HFFc6 (cell line): ENCODE data around the gene AUTS2. TPM values are rescaled to one million over a fixed set of nuclear protein-coding genes. Genes with fewer than 3 reads are reported as not detected.

Source experiments
- DNase-seq: peaks from one replicate; pipeline ENCODE4 v3.0.0-alpha.2; 2018
- H3K27ac Mint-ChIP-seq: 2 replicates; pipeline ENCODE4 v1.8.0; 2020; ENCODE audit warnings: mild to moderate bottlenecking, mixed read lengths
- H3K27me3 Mint-ChIP-seq: 2 replicates; pipeline ENCODE4 v1.8.0; 2021; ENCODE audit warnings: mild to moderate bottlenecking, moderate library complexity, mixed read lengths; ENCODE audit not compliant: insufficient read depth
- H3K36me3 Mint-ChIP-seq: 2 replicates; pipeline ENCODE4 v1.8.0; 2021; ENCODE audit warnings: low read depth, mixed read lengths
- H3K4me1 Mint-ChIP-seq: 2 replicates; pipeline ENCODE4 v1.8.0; 2020; ENCODE audit warnings: low read depth, mixed read lengths
- H3K4me3 Mint-ChIP-seq: 2 replicates; pipeline ENCODE4 v1.8.0; 2020; ENCODE audit warnings: mild to moderate bottlenecking, moderate library complexity, mixed read lengths
- H3K9me3 Mint-ChIP-seq: 2 replicates; pipeline ENCODE4 v1.8.0; 2020; ENCODE audit warnings: mild to moderate bottlenecking, mixed read lengths
- total RNA-seq, 6 experiments: library from RNA; stranded (reverse); fragmentation: NEBNext Ultra II Directional; extraction: Animal tissue kit (Norgen Biotek cat#: 25700); gene quantifications; 2 replicates in 1 of 6; 3 replicates in 5 of 6; pipeline ENCODE4 v1.2.3, GENCODE V29; 2021
- TF ChIP-seq, protein P1 (sequence below): fragments of 200-600 bp; sonication (generic); IDR thresholded peaks from 2 replicates; pipeline ENCODE4 v1.5.0; 2021; ENCODE audit warnings: antibody characterized with exemption, mild to moderate bottlenecking

AUTS2 gene
- total RNA-seq, 6 experiments from 2014 or later = 0.02 to 0.19 (median 0.16) TPM; not detected in 2

DNA sequence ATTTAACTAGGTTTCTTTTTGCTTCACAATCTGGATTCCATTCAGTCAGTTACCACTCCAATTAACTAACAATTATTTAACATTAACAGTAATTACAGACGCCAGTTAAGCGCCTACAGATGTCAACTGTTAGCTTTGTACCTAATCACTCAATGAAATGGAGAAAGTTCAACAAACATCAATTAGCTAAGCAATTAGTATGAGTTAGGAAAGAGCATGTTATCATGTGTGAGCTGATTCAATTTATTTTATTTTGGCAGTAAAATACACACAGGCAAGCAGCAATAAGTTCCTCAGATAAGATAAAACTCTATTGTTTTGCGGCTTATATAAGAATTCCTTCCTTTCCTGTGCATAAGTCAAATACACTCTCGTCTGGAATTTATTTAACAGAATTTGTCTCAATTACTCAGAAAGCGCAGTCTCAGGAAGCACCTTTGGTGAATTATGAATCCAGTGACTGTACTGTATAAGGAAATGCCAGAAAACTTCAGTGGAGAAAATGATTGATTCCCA, 1106.6 kb downstream of the AUTS2 start:
- peaks cover 7% of the 10 kb centered on the region; the same call in 1 of the 2 replicates for H3K9me3 Mint-ChIP-seq
- H3K27ac Mint-ChIP-seq = no peak overlapping the region
- no peaks in the 10 kb centered on the region for H3K36me3 Mint-ChIP-seq
- H3K27me3 Mint-ChIP-seq = peaks cover 1% of the 10 kb centered on the region; the same call in 1 of the 2 replicates
- no peaks in the 10 kb centered on the region for H3K4me1 Mint-ChIP-seq
- TF ChIP-seq, protein P1, sequence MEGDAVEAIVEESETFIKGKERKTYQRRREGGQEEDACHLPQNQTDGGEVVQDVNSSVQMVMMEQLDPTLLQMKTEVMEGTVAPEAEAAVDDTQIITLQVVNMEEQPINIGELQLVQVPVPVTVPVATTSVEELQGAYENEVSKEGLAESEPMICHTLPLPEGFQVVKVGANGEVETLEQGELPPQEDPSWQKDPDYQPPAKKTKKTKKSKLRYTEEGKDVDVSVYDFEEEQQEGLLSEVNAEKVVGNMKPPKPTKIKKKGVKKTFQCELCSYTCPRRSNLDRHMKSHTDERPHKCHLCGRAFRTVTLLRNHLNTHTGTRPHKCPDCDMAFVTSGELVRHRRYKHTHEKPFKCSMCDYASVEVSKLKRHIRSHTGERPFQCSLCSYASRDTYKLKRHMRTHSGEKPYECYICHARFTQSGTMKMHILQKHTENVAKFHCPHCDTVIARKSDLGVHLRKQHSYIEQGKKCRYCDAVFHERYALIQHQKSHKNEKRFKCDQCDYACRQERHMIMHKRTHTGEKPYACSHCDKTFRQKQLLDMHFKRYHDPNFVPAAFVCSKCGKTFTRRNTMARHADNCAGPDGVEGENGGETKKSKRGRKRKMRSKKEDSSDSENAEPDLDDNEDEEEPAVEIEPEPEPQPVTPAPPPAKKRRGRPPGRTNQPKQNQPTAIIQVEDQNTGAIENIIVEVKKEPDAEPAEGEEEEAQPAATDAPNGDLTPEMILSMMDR = no peak
- DNase-seq = no peak
- no peak overlapping the region for H3K4me3 Mint-ChIP-seq

DNA sequence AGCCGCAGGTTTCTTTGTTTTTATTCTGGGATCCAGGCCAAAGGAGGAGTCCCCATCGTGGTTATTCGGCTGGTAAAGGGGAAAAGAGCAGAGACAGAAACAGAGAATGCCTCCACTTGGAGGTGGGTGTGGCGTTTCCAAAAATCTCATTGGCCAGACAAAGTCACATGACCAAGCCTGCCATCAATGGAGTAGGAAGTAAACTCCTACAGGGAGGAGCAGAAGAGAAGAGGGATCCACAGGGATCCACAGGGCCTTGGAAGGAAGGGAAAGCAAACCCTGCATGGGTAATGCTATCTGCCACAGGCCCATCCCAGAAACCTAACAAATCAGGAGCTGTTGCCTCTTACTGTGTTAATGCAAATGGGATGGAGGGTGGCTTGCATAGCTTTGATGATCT, 1107.9 kb downstream of the AUTS2 start:
- Mint-ChIP-seq H3K36me3 (no peaks in the 10 kb centered on the region), H3K27me3 (peaks cover 1% of the 10 kb centered on the region; the same call in 1 of the 2 replicates), H3K27ac (no peak overlapping the region), H3K9me3 (peaks cover 11% of the 10 kb centered on the region), H3K4me1 (no peaks in the 10 kb centered on the region), H3K4me3 (no peak overlapping the region)
- TF ChIP-seq, protein P1 = no peak
- no peak for DNase-seq

DNA sequence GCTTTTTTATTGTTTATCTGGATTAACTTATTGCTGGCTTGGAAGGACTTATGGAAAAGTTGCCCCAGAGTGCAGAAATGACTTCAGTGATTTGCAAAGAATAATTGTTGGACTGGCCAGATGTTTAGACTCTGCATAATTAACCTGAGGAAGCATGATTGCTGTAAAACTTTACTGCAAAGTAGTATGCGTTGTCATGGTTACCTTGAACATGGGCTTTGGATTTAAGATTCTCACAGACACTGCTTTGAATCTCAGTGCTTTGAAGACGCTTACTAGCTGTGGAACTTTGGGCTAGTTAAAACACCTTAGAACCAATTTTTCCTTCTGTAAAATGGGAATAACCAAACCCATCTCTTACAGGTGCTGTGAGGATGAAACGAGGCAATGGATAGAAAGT, 1108.4 kb downstream of the AUTS2 start:
- TF ChIP-seq, protein P1 = no peak
- DNase-seq = no peak
- no peak overlapping the region for H3K27ac Mint-ChIP-seq
- H3K27me3 Mint-ChIP-seq = peaks cover 1% of the 10 kb centered on the region; the same call in 1 of the 2 replicates
- no peaks in the 10 kb centered on the region for H3K4me1 Mint-ChIP-seq
- no peaks in the 10 kb centered on the region for H3K36me3 Mint-ChIP-seq
- no peak overlapping the region for H3K4me3 Mint-ChIP-seq
- H3K9me3 Mint-ChIP-seq = peaks cover 11% of the 10 kb centered on the region

DNA sequence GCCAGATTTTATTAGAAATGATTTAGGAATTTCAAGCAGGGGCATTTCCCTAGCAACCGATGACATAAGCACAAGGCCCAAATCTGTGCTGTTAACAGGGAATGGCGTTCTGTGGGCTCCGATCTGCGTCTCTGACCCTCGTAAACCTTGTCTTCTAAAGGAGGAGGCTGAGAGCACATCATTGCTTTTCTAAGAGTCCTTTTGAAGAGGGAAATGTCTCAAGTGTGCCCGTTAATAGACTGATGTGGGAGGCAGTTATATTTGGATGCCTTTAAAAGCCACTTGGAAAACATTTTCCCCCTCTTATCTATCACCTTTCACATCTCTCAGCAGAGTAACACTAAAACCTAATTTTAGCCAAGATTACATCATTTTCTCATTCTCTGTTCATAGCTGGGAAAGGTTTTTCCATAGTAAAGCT, 1109.6 kb downstream of the AUTS2 start:
- no peak for DNase-seq
- TF ChIP-seq, protein P1 = no peak
- H3K9me3 Mint-ChIP-seq = peaks cover 18% of the 10 kb centered on the region
- no peak overlapping the region for H3K27ac Mint-ChIP-seq
- no peaks in the 10 kb centered on the region for H3K4me1 Mint-ChIP-seq
- H3K27me3 Mint-ChIP-seq = peaks cover 1% of the 10 kb centered on the region; the same call in 1 of the 2 replicates
- H3K4me3 Mint-ChIP-seq = no peak overlapping the region
- H3K36me3 Mint-ChIP-seq = no peaks in the 10 kb centered on the region

DNA sequence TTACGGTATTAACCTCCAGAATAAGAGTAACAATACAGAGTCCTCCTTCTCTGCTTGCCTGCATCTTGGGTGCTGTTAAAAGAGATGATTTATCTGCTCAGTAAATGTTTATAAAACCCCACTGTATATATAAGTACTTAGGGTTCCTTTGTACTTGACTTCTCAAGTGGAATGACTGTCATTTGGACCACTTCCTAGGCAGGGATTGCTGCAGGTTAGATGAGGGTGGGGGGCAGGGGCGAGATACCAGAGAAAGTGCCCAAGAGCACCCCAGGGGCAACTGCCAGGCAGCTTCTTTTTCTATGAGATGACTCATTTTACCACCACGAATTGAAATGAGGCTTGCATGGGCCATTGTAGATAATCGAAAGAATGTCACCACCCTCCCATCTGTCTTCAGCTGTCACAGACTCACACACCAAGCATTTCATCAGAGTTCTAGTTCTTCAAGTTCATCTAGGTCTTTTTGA, 1111.8 kb downstream of the AUTS2 start:
- H3K9me3 Mint-ChIP-seq = peaks cover 34% of the 10 kb centered on the region
- no peaks in the 10 kb centered on the region for H3K4me1 Mint-ChIP-seq
- TF ChIP-seq, protein P1 = no peak
- no peak overlapping the region for H3K4me3 Mint-ChIP-seq
- H3K27me3 Mint-ChIP-seq = peaks cover 1% of the 10 kb centered on the region; the same call in 1 of the 2 replicates
- no peak overlapping the region for H3K27ac Mint-ChIP-seq
- H3K36me3 Mint-ChIP-seq = no peaks in the 10 kb centered on the region
- DNase-seq = no peak
